T-helper 2 cell (primary cell): ENCODE results near the gene FAP.
A peak's percentile ranks its signal among the peaks of the same experiment; 100 is the strongest.

Source experiments
- DNase-seq, 5 experiments: peaks; one replicate each; pipeline versions ENCODE4 v3.0.0 to v3.0.0-alpha.2; 2012 to 2022

FAP gene

GRCh38 chr2:162242586-162243280 lies 512 bp downstream of the FAP start:
- no peak for DNase-seq

GRCh38 chr2:162241571-162241970 lies 1.7 kb downstream of the FAP start:
- DNase-seq = no peak

- DNase-seq = no peak
These were observed 8.4 kb downstream of the FAP start for GRCh38 chr2:162234620-162235462.

GRCh38 chr2:162233197-162233596 lies 10.0 kb downstream of the FAP start:
- no peak for DNase-seq

GRCh38 chr2:162232671-162233070 lies 10.6 kb downstream of the FAP start:
- DNase-seq = no peak

- no peak for DNase-seq
These were observed 11.2 kb downstream of the FAP start for GRCh38 chr2:162232027-162232426.

- no peak for DNase-seq
These were observed 12.5 kb downstream of the FAP start for GRCh38 chr2:162230761-162231160.

- no peak for DNase-seq
These were observed 16.4 kb downstream of the FAP start for GRCh38 chr2:162226836-162227235.

GRCh38 chr2:162221064-162221463 lies 22.2 kb downstream of the FAP start:
- peak; percentile 13 to 41 (median 25) for DNase-seq

GRCh38 chr2:162220368-162220767 lies 22.9 kb downstream of the FAP start:
- DNase-seq = no peak

- no peak for DNase-seq
These were observed 23.8 kb downstream of the FAP start for GRCh38 chr2:162219426-162219825.

GRCh38 chr2:162217598-162217997 lies 25.6 kb downstream of the FAP start:
- DNase-seq = no peak

GRCh38 chr2:162215162-162215561 lies 28.1 kb downstream of the FAP start:
- no peak for DNase-seq

GRCh38 chr2:162212366-162212765 lies 30.9 kb downstream of the FAP start:
- no peak for DNase-seq

GRCh38 chr2:162211732-162212131 lies 31.5 kb downstream of the FAP start:
- DNase-seq = no peak

- DNase-seq = no peak
These were observed 32.9 kb downstream of the FAP start for GRCh38 chr2:162210385-162210784.

- DNase-seq = no peak
These were observed 41.0 kb downstream of the FAP start for GRCh38 chr2:162202203-162202602.

- no peak for DNase-seq
These were observed 42.6 kb downstream of the FAP start for GRCh38 chr2:162200636-162201035.

- DNase-seq = no peak
These were observed 43.3 kb downstream of the FAP start for GRCh38 chr2:162199913-162200312.

- DNase-seq = no peak
These were observed 45.0 kb downstream of the FAP start for GRCh38 chr2:162198239-162198638.

GRCh38 chr2:162197069-162197825 lies 46.0 kb downstream of the FAP start:
- DNase-seq = no peak

- no peak for DNase-seq
These were observed 46.6 kb downstream of the FAP start for GRCh38 chr2:162196638-162197037.

GRCh38 chr2:162188451-162188850 lies 54.8 kb downstream of the FAP start:
- no peak for DNase-seq
